Testis (tissue), 2 donors: ENCODE results near the gene ZNF70.

Source experiments
- POLR2A ChIP-seq: fragments of 450-650 bp; IDR thresholded peaks from one replicate; pipeline ENCODE4 v1.6.1; 2017; ENCODE audit warnings: antibody characterized with exemption, mild to moderate bottlenecking, moderate library complexity
- TF ChIP-seq, protein P1 (sequence below), 3 experiments: fragments of 450-650 bp in 2 of 3; fragments of 200-600 bp in 1 of 3; sonication (generic) in 1 of 3; IDR thresholded peaks; one replicate each; pipeline ENCODE4 v1.5.1; 2016 to 2019; ENCODE audit warnings: antibody characterized with exemption in 3 of 3, mild to moderate bottlenecking in 2 of 3, moderate library complexity in 1 of 3

DNA sequence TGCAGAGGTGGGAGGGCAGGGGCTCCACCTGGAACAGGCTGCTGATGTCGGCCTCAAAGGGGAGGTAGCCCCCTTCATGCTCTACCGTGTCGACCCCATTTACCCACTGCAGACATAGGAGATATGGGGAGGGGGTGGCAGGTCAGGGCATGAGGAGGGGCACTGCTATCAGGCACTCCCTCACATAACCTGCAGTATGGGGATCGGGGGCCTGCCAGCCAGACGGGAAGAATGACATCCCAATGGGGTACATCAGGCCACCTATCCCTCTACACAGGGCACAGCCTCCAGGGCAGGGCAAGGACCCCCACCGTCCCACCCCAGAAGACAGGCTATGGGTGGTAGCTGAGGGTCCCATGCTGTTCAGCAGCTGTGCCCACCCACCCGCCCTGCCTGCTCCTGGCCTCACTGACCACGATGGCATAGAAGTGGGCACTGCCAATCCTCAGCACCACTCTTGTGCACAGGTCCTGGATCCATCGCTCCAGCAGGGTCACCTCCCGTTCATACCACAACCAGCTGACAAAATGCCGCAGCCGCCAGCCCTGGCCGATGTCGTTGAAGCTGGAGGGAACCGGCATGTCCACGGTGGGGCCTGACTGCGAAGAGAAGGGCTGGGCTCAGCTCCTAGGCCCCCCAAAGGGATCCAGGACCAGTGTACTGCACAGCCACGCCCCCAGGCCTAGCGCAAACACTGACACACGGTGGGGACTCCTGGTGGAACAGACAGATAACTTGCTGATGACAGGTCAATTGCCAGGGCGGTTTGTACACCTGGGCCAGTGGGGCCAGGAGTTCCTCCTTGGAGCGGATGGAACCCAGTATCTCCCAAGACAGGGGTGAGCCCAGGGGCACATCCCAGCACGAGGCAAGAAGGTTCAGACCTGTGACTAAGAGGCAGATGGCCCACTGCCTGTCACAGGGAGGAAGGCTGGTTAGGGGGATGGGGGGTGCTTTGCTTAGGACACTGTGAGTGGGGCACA, 36.0 kb downstream of the ZNF70 start:
- TF ChIP-seq, protein P1, sequence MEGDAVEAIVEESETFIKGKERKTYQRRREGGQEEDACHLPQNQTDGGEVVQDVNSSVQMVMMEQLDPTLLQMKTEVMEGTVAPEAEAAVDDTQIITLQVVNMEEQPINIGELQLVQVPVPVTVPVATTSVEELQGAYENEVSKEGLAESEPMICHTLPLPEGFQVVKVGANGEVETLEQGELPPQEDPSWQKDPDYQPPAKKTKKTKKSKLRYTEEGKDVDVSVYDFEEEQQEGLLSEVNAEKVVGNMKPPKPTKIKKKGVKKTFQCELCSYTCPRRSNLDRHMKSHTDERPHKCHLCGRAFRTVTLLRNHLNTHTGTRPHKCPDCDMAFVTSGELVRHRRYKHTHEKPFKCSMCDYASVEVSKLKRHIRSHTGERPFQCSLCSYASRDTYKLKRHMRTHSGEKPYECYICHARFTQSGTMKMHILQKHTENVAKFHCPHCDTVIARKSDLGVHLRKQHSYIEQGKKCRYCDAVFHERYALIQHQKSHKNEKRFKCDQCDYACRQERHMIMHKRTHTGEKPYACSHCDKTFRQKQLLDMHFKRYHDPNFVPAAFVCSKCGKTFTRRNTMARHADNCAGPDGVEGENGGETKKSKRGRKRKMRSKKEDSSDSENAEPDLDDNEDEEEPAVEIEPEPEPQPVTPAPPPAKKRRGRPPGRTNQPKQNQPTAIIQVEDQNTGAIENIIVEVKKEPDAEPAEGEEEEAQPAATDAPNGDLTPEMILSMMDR (IDR thresholded peaks at IDR 0.05), result no peak
- TF ChIP-seq POLR2A, result no peak
